BJ (cell line): Measurements from ENCODE around the gene GPR171. TPM values are rescaled to one million over a fixed set of nuclear protein-coding genes. Genes with fewer than 3 reads are reported as not detected.

ENCODE experiments used
- CTCF ChIA-PET: fragments of 350-600 bp; formaldehyde crosslinking; extraction: SDS; loops from one replicate; lab custom pipeline; 2021; ENCODE audit warnings: antibody characterized with exemption, inconsistent platforms; lab: Yijun Ruan, JAX
- POLR2A ChIA-PET: fragments of 300-600 bp; sonication (Branson Sonifier 250); formaldehyde crosslinking; extraction: SDS; loops from one replicate; lab custom pipeline; 2021; ENCODE audit warnings: antibody characterized with exemption; lab: Charles Lee
- DNase-seq: peaks from one replicate; pipeline ENCODE4 v3.0.0-alpha.2; 2011; ENCODE audit warnings: low read depth
- H3K27me3 ChIP-seq: 2 replicates; pipeline ENCODE4 v1.6.0; 2011; ENCODE audit warnings: low read length; ENCODE audit not compliant: control insufficient read depth, insufficient read depth
- H3K36me3 ChIP-seq: 2 replicates; pipeline ENCODE4 v1.5.1; 2011; ENCODE audit warnings: low read length; ENCODE audit not compliant: control insufficient read depth, insufficient read depth
- H3K4me3 ChIP-seq: 2 replicates; pipeline ENCODE4 v1.5.1; 2011; ENCODE audit warnings: low read depth, mild to moderate bottlenecking, control low read depth, low read length
- polyA plus RNA-seq: library from polyadenylated mRNA; depleted of rRNA; stranded (reverse); fragments of >200 nt; gene quantifications from 2 replicates; pipeline ENCODE4 v1.2.3, GENCODE V29; 2011
- TF ChIP-seq, protein P1 (sequence below): IDR thresholded peaks from 2 replicates; pipeline ENCODE4 v1.5.1; 2011; ENCODE audit warnings: low read depth, mild to moderate bottlenecking, control low read depth, inconsistent platforms, low read length, moderate library complexity; ENCODE audit not compliant: insufficient read depth

GPR171 gene
- polyA plus RNA-seq, 1 experiment, result not detected

- H3K4me3 ChIP-seq, result no peak overlapping the region
- TF ChIP-seq, protein P1, sequence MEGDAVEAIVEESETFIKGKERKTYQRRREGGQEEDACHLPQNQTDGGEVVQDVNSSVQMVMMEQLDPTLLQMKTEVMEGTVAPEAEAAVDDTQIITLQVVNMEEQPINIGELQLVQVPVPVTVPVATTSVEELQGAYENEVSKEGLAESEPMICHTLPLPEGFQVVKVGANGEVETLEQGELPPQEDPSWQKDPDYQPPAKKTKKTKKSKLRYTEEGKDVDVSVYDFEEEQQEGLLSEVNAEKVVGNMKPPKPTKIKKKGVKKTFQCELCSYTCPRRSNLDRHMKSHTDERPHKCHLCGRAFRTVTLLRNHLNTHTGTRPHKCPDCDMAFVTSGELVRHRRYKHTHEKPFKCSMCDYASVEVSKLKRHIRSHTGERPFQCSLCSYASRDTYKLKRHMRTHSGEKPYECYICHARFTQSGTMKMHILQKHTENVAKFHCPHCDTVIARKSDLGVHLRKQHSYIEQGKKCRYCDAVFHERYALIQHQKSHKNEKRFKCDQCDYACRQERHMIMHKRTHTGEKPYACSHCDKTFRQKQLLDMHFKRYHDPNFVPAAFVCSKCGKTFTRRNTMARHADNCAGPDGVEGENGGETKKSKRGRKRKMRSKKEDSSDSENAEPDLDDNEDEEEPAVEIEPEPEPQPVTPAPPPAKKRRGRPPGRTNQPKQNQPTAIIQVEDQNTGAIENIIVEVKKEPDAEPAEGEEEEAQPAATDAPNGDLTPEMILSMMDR, result no peak
- H3K36me3 ChIP-seq, result no peaks in the 10 kb centered on the region
- no peaks in the 10 kb centered on the region for H3K27me3 ChIP-seq
- ChIA-PET CTCF (interaction anchor here (1.1 to 4.9 kb wide), 4 partner anchors 10 to 72 kb away, joined by 3 to 33 read pairs (median 5); no protein-coding TSS in a partner anchor), POLR2A (interaction anchor here (0.5 kb wide), 1 partner anchor 11 kb away, joined by 7 read pairs; no protein-coding TSS in a partner anchor)
- no peak for DNase-seq
Measured at GRCh38 chr3:151216641-151217607, 13.9 kb upstream of the GPR171 start.

DNA sequence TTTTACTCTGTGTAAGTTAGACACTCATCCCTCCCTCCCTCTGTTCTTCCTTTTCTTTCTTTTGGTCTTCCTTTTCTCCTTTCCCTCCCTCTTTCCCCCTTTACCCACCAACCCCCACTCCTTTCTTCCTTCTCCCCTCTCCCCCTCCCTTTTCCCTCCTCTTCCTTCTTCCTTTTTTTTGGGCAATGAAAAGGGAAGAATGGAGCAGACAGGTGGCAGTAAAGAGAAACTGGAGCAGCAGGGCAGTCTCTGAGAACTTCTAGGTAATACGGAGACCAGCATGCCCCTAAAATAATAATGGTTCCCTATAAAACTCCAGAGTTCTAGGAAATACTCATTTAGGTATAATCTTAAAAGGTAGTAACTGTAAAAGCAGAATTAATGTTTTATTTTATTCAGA, 11.4 kb upstream of the GPR171 start:
- H3K27me3 ChIP-seq, result no peaks in the 10 kb centered on the region
- no peak overlapping the region for H3K4me3 ChIP-seq
- POLR2A ChIA-PET, result no interaction called here
- CTCF ChIA-PET, result interaction anchor here (0.8 to 1.4 kb wide), 2 partner anchors 11 to 14 kb away, joined by 4 read pairs; no protein-coding TSS in a partner anchor
- TF ChIP-seq, protein P1, result no peak
- no peak for DNase-seq
- H3K36me3 ChIP-seq, result no peaks in the 10 kb centered on the region

GRCh38 chr3:151213881-151214280, 10.9 kb upstream of the GPR171 start:
- POLR2A ChIA-PET, result no interaction called here
- no peak for DNase-seq

DNA sequence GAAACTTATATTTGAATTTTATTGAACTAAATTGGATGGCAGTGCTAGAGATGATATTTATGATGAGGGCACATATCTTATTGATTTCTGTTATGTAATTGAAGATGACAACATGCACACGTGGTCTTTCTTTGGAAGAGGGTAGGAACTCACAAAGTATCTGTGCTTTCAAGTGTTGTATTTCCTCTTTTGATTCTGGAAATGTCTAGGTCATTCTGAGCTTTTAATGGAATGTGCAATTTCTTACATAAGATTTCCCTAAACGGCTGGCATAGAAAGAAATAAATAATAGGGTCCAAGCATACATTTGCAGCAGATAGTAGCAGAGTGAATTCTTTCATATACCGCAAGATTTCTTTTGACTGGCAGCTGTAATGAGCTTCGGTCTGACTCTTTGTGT, 10.1 kb upstream of the GPR171 start:
- Histone ChIP-seq H3K27me3 (no peaks in the 10 kb centered on the region), H3K4me3 (no peak overlapping the region), H3K36me3 (no peaks in the 10 kb centered on the region)
- CTCF ChIA-PET, result interaction anchor here (1.1 kb wide), 1 partner anchor 15 kb away, joined by 4 read pairs; no protein-coding TSS in a partner anchor
- POLR2A ChIA-PET, result no interaction called here
- no peak for DNase-seq
- TF ChIP-seq, protein P1, result no peak

More at GRCh38 chr3:151213881-151214280, 10.9 kb upstream of the GPR171 start:
- TF ChIP-seq, protein P1, result no peak
- Histone ChIP-seq H3K27me3 (no peaks in the 10 kb centered on the region), H3K36me3 (no peaks in the 10 kb centered on the region), H3K4me3 (no peak overlapping the region)
- CTCF ChIA-PET, result interaction anchor here (1.4 kb wide), 1 partner anchor 14 kb away, joined by 4 read pairs; no protein-coding TSS in a partner anchor
